ENCODE data around the gene ADI1. TPM values are rescaled to one million over a fixed set of nuclear protein-coding genes. Genes with fewer than 3 reads are reported as not detected.

The ADI1 gene
- total and polyA plus RNA-seq, 2 of the 8 experiments (the other 6 are each of a cell fraction or from before 2014, with no cell fraction given), result 12.2 to 40.2 TPM

- no peak for TF ChIP-seq ATF2 (IDR thresholded peaks at IDR 0.05; ENCODE audit: low read length)
- TF ChIP-seq FOSL1 (IDR thresholded peaks at IDR 0.05; ENCODE audit: insufficient read depth, low read depth, low read length), result no peak
- TF ChIP-seq YY1 (IDR thresholded peaks at IDR 0.05; ENCODE audit: low read depth, low read length), result no peak
- no peak for TF ChIP-seq CTCF (IDR thresholded peaks at IDR 0.05; ENCODE audit: control extremely low read depth in 1 of 3, insufficient read depth in 1 of 3, low read depth in 1 of 3, low read length in 3 of 3)
- TF ChIP-seq KDM1A (IDR thresholded peaks at IDR 0.05; ENCODE audit: borderline replicate concordance, low read length), result no peak
- no peak for TF ChIP-seq BRCA1 (IDR thresholded peaks at IDR 0.05; ENCODE audit: low read depth, low read length)
- no peak for TF ChIP-seq TBP (IDR thresholded peaks at IDR 0.05; ENCODE audit: low read depth, low read length)
- TF ChIP-seq JUN (IDR thresholded peaks at IDR 0.05; ENCODE audit: low read depth, low read length), result no peak
Observed at GRCh38 chr2:3470856-3471737, 48.2 kb downstream of the ADI1 start (continued).

Data from H1 (cell line).